ENCODE results near the gene IFITM10. TPM values are rescaled to one million over a fixed set of nuclear protein-coding genes. Genes with fewer than 3 reads are reported as not detected.

IFITM10 gene
- total and polyA plus RNA-seq, 9 of the 15 experiments (the other 6 are each of a cell fraction or from before 2014, with no cell fraction given): 0.08 to 0.13 (median 0.09) TPM; not detected in 6

DNA sequence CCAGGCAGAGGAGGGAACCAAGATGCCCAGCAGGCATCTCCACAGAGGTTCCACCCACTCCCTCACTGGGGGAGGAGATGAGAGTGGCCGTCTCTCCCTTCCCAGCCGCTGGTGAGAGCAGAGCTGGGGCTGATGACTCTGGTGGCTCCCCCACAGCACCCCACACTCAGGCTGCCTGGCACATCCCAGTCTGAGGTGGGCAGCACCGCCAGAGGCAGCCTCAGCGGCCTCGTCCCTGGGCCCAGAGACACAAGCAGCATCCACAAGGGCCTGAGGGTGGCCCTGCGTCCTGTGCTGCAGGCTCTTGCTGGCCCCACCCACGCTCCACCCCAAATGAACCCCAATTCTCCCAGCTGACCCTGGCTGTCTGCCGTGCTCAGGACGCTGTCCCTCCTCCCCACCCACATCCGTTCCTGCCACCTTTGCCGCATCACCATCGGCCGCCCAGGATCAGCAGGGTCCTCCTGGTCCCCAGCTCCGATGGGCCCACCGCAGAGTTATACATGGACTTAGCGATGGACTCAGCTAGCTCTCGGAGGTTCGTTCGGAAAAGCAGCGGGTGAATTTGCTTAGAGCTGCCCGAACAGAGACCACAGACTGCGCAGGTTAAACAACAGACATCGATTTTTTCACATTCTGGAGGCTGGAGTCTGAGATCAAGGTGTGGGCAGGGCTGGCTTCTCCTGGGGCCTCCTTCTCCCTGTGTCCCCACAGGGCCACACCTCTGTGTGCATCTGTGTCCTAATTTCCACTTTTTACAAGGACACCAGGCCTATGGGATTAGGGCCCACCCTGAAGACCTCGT, 33.5 kb upstream of the IFITM10 start:
- DNase-seq (ENCODE audit: extremely low read depth in 1 of 4, low spot score in 3 of 4): no peak
- no peak for FAIRE-seq
- Histone ChIP-seq H3K27me3 (ENCODE audit: control insufficient read depth in 2 of 2, insufficient read depth in 2 of 2, low read length in 2 of 2) (peaks cover 42 to 86% of the 10 kb centered on the region in 2 experiments; a peak in 4 of 5 replicates), H4K20me1 (replicated peaks; ENCODE audit: control insufficient read depth, insufficient read depth, low read length) (peaks cover 8% of the 10 kb centered on the region; the same call in 1 of the 2 replicates), H3K9ac (ENCODE audit: insufficient read depth in 1 of 2, low read depth in 2 of 2, low read length in 2 of 2) (no peak overlapping the region), H3K4me1 (replicated peaks in 1 of 2; ENCODE audit: control insufficient read depth in 2 of 2, insufficient read depth in 2 of 2, low read length in 2 of 2) (peaks cover 6 to 51% of the 10 kb centered on the region in 2 experiments; a peak in 4 of 5 replicates), H3K9me3 (replicated peaks; ENCODE audit: control insufficient read depth, insufficient read depth, low read depth, low read length) (no peaks in the 10 kb centered on the region), H3K4me2 (ENCODE audit: insufficient read depth, low read length) (no peak overlapping the region), H3K9me1 (ENCODE audit: control insufficient read depth, insufficient read depth, low read length) (no peaks in the 10 kb centered on the region), H3K79me2 (ENCODE audit: control insufficient read depth, insufficient read depth, low read length) (no peaks in the 10 kb centered on the region), H3K27ac (ENCODE audit: extremely low read depth, low read depth, low read length) (no peak overlapping the region), H3K36me3 (ENCODE audit: control insufficient read depth, insufficient read depth, low read length) (no peaks in the 10 kb centered on the region), H2AFZ (ENCODE audit: low read depth, low read length) (no peak overlapping the region), H3K4me3 (no peak overlapping the region)
- intact Hi-C loops (cut with micrococcal nuclease): no loop called here
- BruUV-seq (replicated peaks): no TSS peak
- ChIA-PET POLR2A (interaction anchor here (0.6 to 2.2 kb wide), 3 partner anchors 10 to 28 kb away, joined by 3 to 10 read pairs (median 4); no protein-coding TSS in a partner anchor), CTCF (ENCODE audit: low intra/inter-chr PET ratio) (no interaction called here)
- no peak for ATAC-seq
- in situ Hi-C loops (cut with MboI): no loop called here
- WGBS (ENCODE audit: insufficient coverage, low coverage, missing lambda C conversion rate): 17% methylated on average over 24 of the region's 24 CpGs
- TF ChIP-seq, protein P1, sequence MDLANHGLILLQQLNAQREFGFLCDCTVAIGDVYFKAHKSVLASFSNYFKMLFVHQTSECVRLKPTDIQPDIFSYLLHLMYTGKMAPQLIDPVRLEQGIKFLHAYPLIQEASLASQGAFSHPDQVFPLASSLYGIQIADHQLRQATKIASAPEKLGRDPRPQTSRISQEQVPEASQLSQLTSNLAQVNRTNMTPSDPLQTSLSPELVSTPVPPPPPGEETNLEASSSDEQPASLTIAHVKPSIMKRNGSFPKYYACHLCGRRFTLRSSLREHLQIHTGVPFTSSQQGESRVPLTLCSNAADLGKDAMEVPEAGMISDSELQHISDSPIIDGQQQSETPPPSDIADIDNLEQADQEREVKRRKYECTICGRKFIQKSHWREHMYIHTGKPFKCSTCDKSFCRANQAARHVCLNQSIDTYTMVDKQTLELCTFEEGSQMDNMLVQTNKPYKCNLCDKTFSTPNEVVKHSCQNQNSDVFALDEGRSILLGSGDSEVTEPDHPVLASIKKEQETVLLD (IDR thresholded peaks at IDR 0.05): no peak
- no peak for TF ChIP-seq MTA2 (IDR thresholded peaks at IDR 0.05; ENCODE audit: low read depth)
- no peak for TF ChIP-seq RBM25 (IDR thresholded peaks at IDR 0.05; ENCODE audit: low read depth, low read length, severe bottlenecking)
- no peak for TF ChIP-seq ATF1 (CRISPR knock-in tag; IDR thresholded peaks at IDR 0.05)
- TF ChIP-seq ATF1 (tag; IDR thresholded peaks at IDR 0.05): no peak
- TF ChIP-seq MTA1 (IDR thresholded peaks at IDR 0.05; ENCODE audit: borderline replicate concordance): no peak
- TF ChIP-seq SAP30 (IDR thresholded peaks at IDR 0.05; ENCODE audit: borderline replicate concordance, insufficient read depth, low read depth, low read length, poor library complexity, severe bottlenecking): no peak
- no peak for TF ChIP-seq ZNF384 (IDR thresholded peaks at IDR 0.05; ENCODE audit: low read depth, low read length)
- no peak for TF ChIP-seq HDAC6 (IDR thresholded peaks at IDR 0.05; ENCODE audit: low read depth, low read length)
- TF ChIP-seq, protein P2, sequence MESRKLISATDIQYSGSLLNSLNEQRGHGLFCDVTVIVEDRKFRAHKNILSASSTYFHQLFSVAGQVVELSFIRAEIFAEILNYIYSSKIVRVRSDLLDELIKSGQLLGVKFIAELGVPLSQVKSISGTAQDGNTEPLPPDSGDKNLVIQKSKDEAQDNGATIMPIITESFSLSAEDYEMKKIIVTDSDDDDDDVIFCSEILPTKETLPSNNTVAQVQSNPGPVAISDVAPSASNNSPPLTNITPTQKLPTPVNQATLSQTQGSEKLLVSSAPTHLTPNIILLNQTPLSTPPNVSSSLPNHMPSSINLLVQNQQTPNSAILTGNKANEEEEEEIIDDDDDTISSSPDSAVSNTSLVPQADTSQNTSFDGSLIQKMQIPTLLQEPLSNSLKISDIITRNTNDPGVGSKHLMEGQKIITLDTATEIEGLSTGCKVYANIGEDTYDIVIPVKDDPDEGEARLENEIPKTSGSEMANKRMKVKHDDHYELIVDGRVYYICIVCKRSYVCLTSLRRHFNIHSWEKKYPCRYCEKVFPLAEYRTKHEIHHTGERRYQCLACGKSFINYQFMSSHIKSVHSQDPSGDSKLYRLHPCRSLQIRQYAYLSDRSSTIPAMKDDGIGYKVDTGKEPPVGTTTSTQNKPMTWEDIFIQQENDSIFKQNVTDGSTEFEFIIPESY (CRISPR knock-in tag; IDR thresholded peaks at IDR 0.05): no peak
- TF ChIP-seq, protein P3, sequence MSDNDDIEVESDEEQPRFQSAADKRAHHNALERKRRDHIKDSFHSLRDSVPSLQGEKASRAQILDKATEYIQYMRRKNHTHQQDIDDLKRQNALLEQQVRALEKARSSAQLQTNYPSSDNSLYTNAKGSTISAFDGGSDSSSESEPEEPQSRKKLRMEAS (CRISPR knock-in tag; IDR thresholded peaks at IDR 0.05): no peak
- TF ChIP-seq, protein P4, sequence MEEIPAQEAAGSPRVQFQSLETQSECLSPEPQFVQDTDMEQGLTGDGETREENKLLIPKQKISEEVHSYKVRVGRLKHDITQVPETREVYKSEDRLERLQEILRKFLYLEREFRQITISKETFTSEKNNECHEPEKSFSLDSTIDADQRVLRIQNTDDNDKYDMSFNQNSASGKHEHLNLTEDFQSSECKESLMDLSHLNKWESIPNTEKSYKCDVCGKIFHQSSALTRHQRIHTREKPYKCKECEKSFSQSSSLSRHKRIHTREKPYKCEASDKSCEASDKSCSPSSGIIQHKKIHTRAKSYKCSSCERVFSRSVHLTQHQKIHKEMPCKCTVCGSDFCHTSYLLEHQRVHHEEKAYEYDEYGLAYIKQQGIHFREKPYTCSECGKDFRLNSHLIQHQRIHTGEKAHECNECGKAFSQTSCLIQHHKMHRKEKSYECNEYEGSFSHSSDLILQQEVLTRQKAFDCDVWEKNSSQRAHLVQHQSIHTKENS (CRISPR knock-in tag; IDR thresholded peaks at IDR 0.05): no peak
- no peak for TF ChIP-seq MIER1 (IDR thresholded peaks at IDR 0.05; ENCODE audit: low read depth)
- no peak for TF ChIP-seq PHF20 (IDR thresholded peaks at IDR 0.05; ENCODE audit: partially characterized antibody)
- TF ChIP-seq, protein P5, sequence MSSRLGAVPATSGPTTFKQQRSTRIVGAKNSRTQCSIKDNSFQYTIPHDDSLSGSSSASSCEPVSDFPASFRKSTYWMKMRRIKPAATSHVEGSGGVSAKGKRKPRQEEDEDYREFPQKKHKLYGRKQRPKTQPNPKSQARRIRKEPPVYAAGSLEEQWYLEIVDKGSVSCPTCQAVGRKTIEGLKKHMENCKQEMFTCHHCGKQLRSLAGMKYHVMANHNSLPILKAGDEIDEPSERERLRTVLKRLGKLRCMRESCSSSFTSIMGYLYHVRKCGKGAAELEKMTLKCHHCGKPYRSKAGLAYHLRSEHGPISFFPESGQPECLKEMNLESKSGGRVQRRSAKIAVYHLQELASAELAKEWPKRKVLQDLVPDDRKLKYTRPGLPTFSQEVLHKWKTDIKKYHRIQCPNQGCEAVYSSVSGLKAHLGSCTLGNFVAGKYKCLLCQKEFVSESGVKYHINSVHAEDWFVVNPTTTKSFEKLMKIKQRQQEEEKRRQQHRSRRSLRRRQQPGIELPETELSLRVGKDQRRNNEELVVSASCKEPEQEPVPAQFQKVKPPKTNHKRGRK (tag; IDR thresholded peaks at IDR 0.05): no peak

Data from K562 (cell line).